ENCODE data around the gene KYNU.

DNA sequence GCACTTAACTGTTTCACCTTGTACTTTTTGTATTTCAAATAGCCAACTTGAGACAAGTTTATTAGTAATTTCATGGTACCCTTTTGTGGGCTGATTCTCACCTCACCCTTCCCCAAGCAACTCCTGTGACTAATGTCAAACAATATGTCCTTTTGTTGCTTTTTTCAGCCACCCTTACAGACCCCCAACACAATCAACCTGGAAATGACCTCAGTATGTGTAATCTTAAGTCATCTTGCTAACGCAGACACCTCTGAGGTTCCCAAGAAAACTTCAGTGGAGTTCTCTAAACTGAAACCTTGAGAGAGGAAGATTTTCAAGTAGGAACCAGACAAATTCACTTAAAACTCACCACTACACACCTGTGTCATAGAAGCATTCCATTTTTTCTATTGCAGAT, 69.5 kb downstream of the KYNU start:
- TF ChIP-seq CTCF (IDR thresholded peaks at IDR 0.05) (no peak), POLR2A (IDR thresholded peaks at IDR 0.05) (no peak)

Data from esophagus squamous epithelium (tissue), 4 donors.